22Rv1 (cell line): ENCODE measurements around the gene MEG3.

Experiments used
- ZFX ChIP-seq: fragments of 450-650 bp; IDR thresholded peaks from 2 replicates; pipeline ENCODE4 v1.6.1; 2017; ENCODE audit warnings: antibody characterized with exemption, borderline replicate concordance
- TF ChIP-seq, protein P1 (sequence below): fragments of 450-650 bp; IDR thresholded peaks from 2 replicates; pipeline ENCODE4 v1.5.1; 2017; ENCODE audit warnings: mild to moderate bottlenecking

DNA sequence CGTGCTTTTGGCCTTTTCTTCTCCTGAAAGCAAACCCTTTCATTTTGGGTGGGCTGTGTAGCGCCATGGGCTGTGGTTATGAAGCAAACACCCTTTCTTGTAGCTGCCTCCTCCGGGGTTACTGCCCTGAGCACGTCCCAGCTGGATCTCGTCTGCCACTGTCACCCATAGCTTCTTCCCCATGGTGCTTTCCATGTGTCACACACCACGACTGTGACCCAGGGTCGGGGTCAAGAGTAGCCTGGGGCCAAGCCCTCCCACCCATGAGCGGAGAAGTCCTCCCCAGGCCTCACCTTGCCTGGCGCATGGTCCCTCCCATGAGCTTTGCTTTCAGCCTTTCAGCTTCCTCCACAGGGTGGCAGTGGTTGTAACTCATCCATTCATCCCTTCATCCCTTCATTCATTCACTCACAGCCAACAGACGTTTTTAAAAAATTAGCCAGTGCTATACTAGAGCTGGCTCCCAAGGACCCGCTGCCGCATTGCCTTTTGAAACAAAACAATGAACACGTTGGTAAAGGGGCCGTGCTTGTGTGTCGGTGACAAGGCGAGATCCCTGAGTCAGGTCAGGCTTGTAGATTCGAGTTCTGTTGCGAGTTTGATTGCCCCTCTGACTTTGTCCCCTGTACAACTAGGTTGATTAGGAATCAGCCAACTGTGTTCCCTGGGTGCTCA is 29.5 kb downstream of the MEG3 start:
- TF ChIP-seq, protein P1, sequence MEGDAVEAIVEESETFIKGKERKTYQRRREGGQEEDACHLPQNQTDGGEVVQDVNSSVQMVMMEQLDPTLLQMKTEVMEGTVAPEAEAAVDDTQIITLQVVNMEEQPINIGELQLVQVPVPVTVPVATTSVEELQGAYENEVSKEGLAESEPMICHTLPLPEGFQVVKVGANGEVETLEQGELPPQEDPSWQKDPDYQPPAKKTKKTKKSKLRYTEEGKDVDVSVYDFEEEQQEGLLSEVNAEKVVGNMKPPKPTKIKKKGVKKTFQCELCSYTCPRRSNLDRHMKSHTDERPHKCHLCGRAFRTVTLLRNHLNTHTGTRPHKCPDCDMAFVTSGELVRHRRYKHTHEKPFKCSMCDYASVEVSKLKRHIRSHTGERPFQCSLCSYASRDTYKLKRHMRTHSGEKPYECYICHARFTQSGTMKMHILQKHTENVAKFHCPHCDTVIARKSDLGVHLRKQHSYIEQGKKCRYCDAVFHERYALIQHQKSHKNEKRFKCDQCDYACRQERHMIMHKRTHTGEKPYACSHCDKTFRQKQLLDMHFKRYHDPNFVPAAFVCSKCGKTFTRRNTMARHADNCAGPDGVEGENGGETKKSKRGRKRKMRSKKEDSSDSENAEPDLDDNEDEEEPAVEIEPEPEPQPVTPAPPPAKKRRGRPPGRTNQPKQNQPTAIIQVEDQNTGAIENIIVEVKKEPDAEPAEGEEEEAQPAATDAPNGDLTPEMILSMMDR: no peak
- TF ChIP-seq ZFX: no peak
